ENCODE measurements around the gene MVB12B. TPM values are rescaled to one million over a fixed set of nuclear protein-coding genes. Genes with fewer than 3 reads are reported as not detected.
"Not testable (repeated sequence)": the region's sequence is repeated elsewhere in the genome, so short reads cannot be mapped to it uniquely, and the experiment has no call there.

The MVB12B gene
- polyA plus RNA-seq, 1 donor = 13.4 TPM

- WGBS (ENCODE audit: insufficient coverage, low lambda C conversion rate) = no CpG with 5 or more reads among the region's 3 CpGs
- Histone ChIP-seq H3K27me3 (ENCODE audit: control insufficient read depth, insufficient read depth, low read length) (no peaks in the 10 kb centered on the region), H3K36me3 (ENCODE audit: control insufficient read depth, insufficient read depth, low read length) (peaks cover 14% of the 10 kb centered on the region), H3K27ac (ENCODE audit: low read length) (no peak overlapping the region), H3K9me3 (ENCODE audit: control insufficient read depth, low read depth, low read length) (no peaks in the 10 kb centered on the region), H3K4me1 (ENCODE audit: control insufficient read depth, insufficient read depth, low read length) (no peaks in the 10 kb centered on the region), H3K4me3 (ENCODE audit: low read length) (no peak overlapping the region)
- DNase-seq = no peak
These were observed 146.3 kb downstream of the MVB12B start for GRCh38 chr9:126472948-126473298.

- Histone ChIP-seq H3K4me1 (ENCODE audit: control insufficient read depth, insufficient read depth, low read length) (no peaks in the 10 kb centered on the region), H3K36me3 (ENCODE audit: control insufficient read depth, insufficient read depth, low read length) (peaks cover 10% of the 10 kb centered on the region), H3K27ac (ENCODE audit: low read length) (no peak overlapping the region), H3K9me3 (ENCODE audit: control insufficient read depth, low read depth, low read length) (no peaks in the 10 kb centered on the region), H3K27me3 (ENCODE audit: control insufficient read depth, insufficient read depth, low read length) (no peaks in the 10 kb centered on the region), H3K4me3 (ENCODE audit: low read length) (no peak overlapping the region)
- no peak for DNase-seq
- WGBS (ENCODE audit: insufficient coverage, low lambda C conversion rate) = 85% methylated on average over 2 of the region's 7 CpGs
These were observed 147.7 kb downstream of the MVB12B start for GRCh38 chr9:126474206-126474765.

- Histone ChIP-seq H3K27ac (ENCODE audit: low read length) (no peak overlapping the region), H3K27me3 (ENCODE audit: control insufficient read depth, insufficient read depth, low read length) (no peaks in the 10 kb centered on the region), H3K4me1 (ENCODE audit: control insufficient read depth, insufficient read depth, low read length) (no peaks in the 10 kb centered on the region), H3K4me3 (ENCODE audit: low read length) (no peak overlapping the region), H3K36me3 (ENCODE audit: control insufficient read depth, insufficient read depth, low read length) (peaks cover 9% of the 10 kb centered on the region), H3K9me3 (ENCODE audit: control insufficient read depth, low read depth, low read length) (no peaks in the 10 kb centered on the region)
- DNase-seq = no peak
- WGBS (ENCODE audit: insufficient coverage, low lambda C conversion rate) = 96% methylated on average over 5 of the region's 14 CpGs
These were observed 148.3 kb downstream of the MVB12B start for GRCh38 chr9:126474786-126475485.

GRCh38 chr9:126475933-126476555, 149.4 kb downstream of the MVB12B start:
- H3K4me1 ChIP-seq (ENCODE audit: control insufficient read depth, insufficient read depth, low read length) = no peaks in the 10 kb centered on the region
- H3K4me3 ChIP-seq (ENCODE audit: low read length) = no peak overlapping the region
- DNase-seq = no peak
- no peak overlapping the region for H3K27ac ChIP-seq (ENCODE audit: low read length)
- H3K9me3 ChIP-seq (ENCODE audit: control insufficient read depth, low read depth, low read length) = no peaks in the 10 kb centered on the region
- WGBS (ENCODE audit: insufficient coverage, low lambda C conversion rate) = no CpG with 5 or more reads among the region's 12 CpGs
- peaks cover 9% of the 10 kb centered on the region for H3K36me3 ChIP-seq (ENCODE audit: control insufficient read depth, insufficient read depth, low read length)
- no peaks in the 10 kb centered on the region for H3K27me3 ChIP-seq (ENCODE audit: control insufficient read depth, insufficient read depth, low read length)

DNA sequence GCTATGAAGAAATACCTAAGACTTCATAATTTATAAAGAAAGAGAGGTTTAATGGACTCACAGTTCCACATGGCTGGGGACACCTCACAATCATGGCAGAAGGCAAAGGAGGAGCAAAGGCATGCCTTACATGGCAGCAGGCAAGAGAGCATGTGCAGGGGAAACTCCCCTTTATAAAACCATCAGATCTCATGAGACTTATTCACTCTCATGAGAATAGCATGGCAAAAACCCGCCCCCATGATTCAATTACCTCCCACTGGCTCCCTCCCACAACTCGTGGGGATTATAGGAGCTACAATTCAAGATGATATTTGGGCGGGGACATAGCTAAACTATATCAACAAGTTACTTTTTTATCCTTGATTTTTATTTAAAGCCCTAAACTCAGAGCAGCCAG, 150.8 kb downstream of the MVB12B start:
- H3K4me1 ChIP-seq (ENCODE audit: control insufficient read depth, insufficient read depth, low read length); H3K4me3 ChIP-seq (ENCODE audit: low read length); H3K9me3 ChIP-seq (ENCODE audit: control insufficient read depth, low read depth, low read length); H3K27ac ChIP-seq (ENCODE audit: low read length); H3K27me3 ChIP-seq (ENCODE audit: control insufficient read depth, insufficient read depth, low read length); DNase-seq: not testable (repeated sequence)
- no CpG with 5 or more reads among the region's 3 CpGs for WGBS (ENCODE audit: insufficient coverage, low lambda C conversion rate)
- H3K36me3 ChIP-seq (ENCODE audit: control insufficient read depth, insufficient read depth, low read length) = peaks cover 18% of the 10 kb centered on the region

DNA sequence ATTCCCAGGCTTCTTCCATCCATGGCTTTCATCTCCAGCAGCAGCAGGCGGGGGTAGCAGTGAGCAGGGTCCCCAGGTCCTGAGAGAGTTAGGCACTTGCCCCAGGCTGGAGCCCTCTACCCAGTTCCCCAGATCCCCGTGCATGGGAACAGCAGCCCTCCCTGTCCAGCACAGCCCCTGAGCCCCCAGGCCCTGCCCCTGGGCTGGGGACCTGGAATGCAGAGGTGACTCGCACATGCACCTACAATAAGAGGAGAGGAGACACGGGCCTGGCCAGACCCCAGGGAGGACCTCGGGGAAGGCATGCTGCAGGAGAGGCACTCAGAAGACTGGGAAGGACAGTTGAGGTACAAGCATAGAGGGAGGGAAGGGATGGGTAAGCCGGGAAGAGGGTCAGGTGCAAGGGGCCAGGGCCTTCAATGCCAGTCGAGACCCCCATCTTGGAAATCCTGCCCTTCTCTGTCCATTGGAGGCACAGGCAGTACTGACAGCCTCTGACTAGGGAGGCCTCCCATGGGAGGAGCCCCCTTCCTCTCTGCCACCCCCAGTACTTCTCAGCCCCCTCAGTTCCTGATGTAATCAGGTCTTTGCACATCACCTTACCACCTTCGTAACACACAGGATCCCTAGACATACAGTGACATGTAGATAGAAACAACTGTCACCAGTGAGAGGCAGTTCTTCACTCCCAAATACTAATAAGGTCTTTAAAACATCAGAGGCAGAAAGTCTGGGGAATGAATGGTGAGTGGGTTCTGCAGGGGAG, 151.8 kb downstream of the MVB12B start:
- Histone ChIP-seq H3K4me1 (ENCODE audit: control insufficient read depth, insufficient read depth, low read length) (no peaks in the 10 kb centered on the region), H3K27ac (ENCODE audit: low read length) (no peak overlapping the region), H3K27me3 (ENCODE audit: control insufficient read depth, insufficient read depth, low read length) (no peaks in the 10 kb centered on the region), H3K36me3 (ENCODE audit: control insufficient read depth, insufficient read depth, low read length) (peaks cover 20% of the 10 kb centered on the region), H3K4me3 (ENCODE audit: low read length) (no peak overlapping the region), H3K9me3 (ENCODE audit: control insufficient read depth, low read depth, low read length) (no peaks in the 10 kb centered on the region)
- no CpG with 5 or more reads among the region's 8 CpGs for WGBS (ENCODE audit: insufficient coverage, low lambda C conversion rate)
- no peak for DNase-seq

DNA sequence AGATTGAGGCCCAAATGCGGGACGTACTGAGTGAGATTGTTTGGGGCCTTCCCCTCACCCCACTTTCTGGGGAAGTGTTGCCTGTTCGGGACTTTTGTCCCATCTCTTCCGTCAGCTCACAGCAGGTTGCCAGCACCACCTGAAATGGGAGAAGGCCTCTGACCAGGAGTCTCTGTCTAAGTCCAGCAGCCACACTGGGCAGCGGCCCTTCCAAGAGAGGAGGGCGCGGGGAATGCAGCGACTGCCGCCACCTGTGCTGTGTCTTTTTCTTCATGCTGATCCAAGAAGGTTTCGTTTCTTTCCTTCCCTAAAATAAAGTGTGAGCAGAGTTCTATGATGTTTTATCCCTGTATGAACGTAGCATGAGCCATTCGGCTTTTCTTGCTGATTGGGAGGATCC, 152.9 kb downstream of the MVB12B start:
- Histone ChIP-seq H3K4me3 (ENCODE audit: low read length) (no peak overlapping the region), H3K4me1 (ENCODE audit: control insufficient read depth, insufficient read depth, low read length) (no peaks in the 10 kb centered on the region), H3K36me3 (ENCODE audit: control insufficient read depth, insufficient read depth, low read length) (peaks cover 25% of the 10 kb centered on the region), H3K9me3 (ENCODE audit: control insufficient read depth, low read depth, low read length) (no peaks in the 10 kb centered on the region), H3K27me3 (ENCODE audit: control insufficient read depth, insufficient read depth, low read length) (no peaks in the 10 kb centered on the region), H3K27ac (ENCODE audit: low read length) (no peak overlapping the region)
- no peak for DNase-seq
- 96% methylated on average over 3 of the region's 12 CpGs for WGBS (ENCODE audit: insufficient coverage, low lambda C conversion rate)

- Histone ChIP-seq H3K9me3 (ENCODE audit: control insufficient read depth, low read depth, low read length) (no peaks in the 10 kb centered on the region), H3K27me3 (ENCODE audit: control insufficient read depth, insufficient read depth, low read length) (no peaks in the 10 kb centered on the region), H3K36me3 (ENCODE audit: control insufficient read depth, insufficient read depth, low read length) (peaks cover 25% of the 10 kb centered on the region), H3K27ac (ENCODE audit: low read length) (no peak overlapping the region), H3K4me3 (ENCODE audit: low read length) (no peak overlapping the region), H3K4me1 (ENCODE audit: control insufficient read depth, insufficient read depth, low read length) (no peaks in the 10 kb centered on the region)
- no peak for DNase-seq
- WGBS (ENCODE audit: insufficient coverage, low lambda C conversion rate) = no CpG with 5 or more reads among the region's 6 CpGs
These were observed 154.2 kb downstream of the MVB12B start for GRCh38 chr9:126480813-126481212.

- Histone ChIP-seq H3K36me3 (ENCODE audit: control insufficient read depth, insufficient read depth, low read length) (peaks cover 22% of the 10 kb centered on the region), H3K9me3 (ENCODE audit: control insufficient read depth, low read depth, low read length) (no peaks in the 10 kb centered on the region), H3K27me3 (ENCODE audit: control insufficient read depth, insufficient read depth, low read length) (no peaks in the 10 kb centered on the region), H3K27ac (ENCODE audit: low read length) (no peak overlapping the region), H3K4me1 (ENCODE audit: control insufficient read depth, insufficient read depth, low read length) (no peaks in the 10 kb centered on the region), H3K4me3 (ENCODE audit: low read length) (no peak overlapping the region)
- no peak for DNase-seq
- 60% methylated on average over 1 of the region's 13 CpGs for WGBS (ENCODE audit: insufficient coverage, low lambda C conversion rate)
These were observed 155.2 kb downstream of the MVB12B start for GRCh38 chr9:126481862-126482261.

DNA sequence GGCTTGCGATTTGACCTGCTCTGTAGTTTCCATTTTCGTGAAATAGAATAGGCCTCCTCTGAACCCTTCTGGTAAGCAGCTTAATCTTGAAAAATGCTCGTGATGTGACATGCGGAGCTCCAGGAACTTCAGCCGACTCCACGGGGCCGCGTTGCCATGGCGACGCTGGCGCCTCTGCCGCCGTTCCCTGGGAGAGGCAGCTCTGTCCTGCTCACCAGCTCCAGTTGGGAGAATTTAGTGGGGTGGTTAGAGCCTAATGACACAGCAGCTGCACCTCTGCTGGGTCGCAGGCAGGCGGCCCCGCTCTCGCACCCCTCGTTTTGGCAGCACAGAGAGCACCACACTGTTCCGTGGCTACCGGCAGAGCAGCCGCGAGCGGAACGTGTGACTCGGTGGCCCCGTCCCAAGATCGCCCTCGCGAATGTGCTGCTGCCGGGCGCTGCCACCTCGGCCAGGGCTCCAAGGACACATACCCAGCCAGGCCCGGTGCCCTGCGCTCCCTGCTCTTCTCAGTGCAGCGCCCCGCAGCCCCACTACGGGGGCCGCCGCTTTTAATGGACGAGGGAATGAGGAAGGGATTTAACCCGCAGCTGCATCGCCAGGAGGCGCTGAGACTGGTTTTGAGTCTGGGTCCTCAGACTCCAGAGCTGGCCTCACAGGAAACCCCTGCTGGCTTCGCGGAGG, 155.9 kb downstream of the MVB12B start:
- WGBS (ENCODE audit: insufficient coverage, low lambda C conversion rate) = no CpG with 5 or more reads among the region's 45 CpGs
- Histone ChIP-seq H3K4me1 (ENCODE audit: control insufficient read depth, insufficient read depth, low read length) (no peaks in the 10 kb centered on the region), H3K9me3 (ENCODE audit: control insufficient read depth, low read depth, low read length) (no peaks in the 10 kb centered on the region), H3K4me3 (ENCODE audit: low read length) (no peak overlapping the region), H3K27ac (ENCODE audit: low read length) (no peak overlapping the region), H3K27me3 (ENCODE audit: control insufficient read depth, insufficient read depth, low read length) (no peaks in the 10 kb centered on the region), H3K36me3 (ENCODE audit: control insufficient read depth, insufficient read depth, low read length) (peaks cover 22% of the 10 kb centered on the region)
- no peak for DNase-seq

Data from large intestine (tissue), 3 donors.